ENCODE data around the gene VTA1. TPM values are rescaled to one million over a fixed set of nuclear protein-coding genes. Genes with fewer than 3 reads are reported as not detected.

Gene VTA1
- total and polyA plus RNA-seq, 2 of the 4 experiments (the other 2 are of a cell fraction): 60.9 to 120 TPM

GRCh38 chr6:142210606-142211005, 63.5 kb downstream of the VTA1 start:
- Histone ChIP-seq H3K4me1 (ENCODE audit: control insufficient read depth, insufficient read depth, low read length) (no peaks in the 10 kb centered on the region), H4K91ac (ENCODE audit: insufficient read depth, low read depth, low read length) (no peak overlapping the region), H3K9me3 (ENCODE audit: control insufficient read depth, insufficient read depth, low read length) (peaks cover 4% of the 10 kb centered on the region; the same call in 1 of the 2 replicates), H3K23ac (ENCODE audit: low read depth, low read length) (no peak overlapping the region), H3K9ac (ENCODE audit: low read depth, low read length) (no peak overlapping the region), H3K4me2 (ENCODE audit: low read depth, low read length) (no peak overlapping the region), H3K4me3 (ENCODE audit: insufficient read depth, low read depth, low read length) (no peak overlapping the region), H3K79me1 (ENCODE audit: low read depth in 1 of 2, low read length in 2 of 2) (peaks cover 5 to 24% of the 10 kb centered on the region in 2 experiments), H3K9me1 (ENCODE audit: insufficient read depth, low read length) (0 out of 2 replicates have a peak, but pooled peaks cover 3% of the 10 kb centered on the region), H4K8ac (ENCODE audit: low read depth in 2 of 2, low read length in 2 of 2) (no peak overlapping the region), H2BK20ac (ENCODE audit: low read depth, low read length) (no peak overlapping the region), H4K5ac (ENCODE audit: low read depth, low read length) (no peak overlapping the region), H3K18ac (ENCODE audit: low read depth, low read length) (no peak overlapping the region), H2AK5ac (ENCODE audit: low read depth, low read length) (no peak overlapping the region), H2BK5ac (ENCODE audit: low read depth, low read length, poor library complexity, severe bottlenecking) (no peak overlapping the region), H2AK9ac (replicated peaks; ENCODE audit: low read depth, low read length, poor library complexity) (no peak overlapping the region), H3K14ac (replicated peaks; ENCODE audit: low read depth, low read length) (no peak overlapping the region), H3K4ac (ENCODE audit: low read depth, low read length) (no peak overlapping the region), H2BK15ac (ENCODE audit: low read depth, low read length) (no peak overlapping the region), H3K56ac (ENCODE audit: extremely low read depth, insufficient read depth, low read length) (no peak overlapping the region), H4K20me1 (ENCODE audit: insufficient read depth, low read length) (no peaks in the 10 kb centered on the region), H2AFZ (replicated peaks; ENCODE audit: low read length, poor library complexity) (no peak overlapping the region), H3K36me3 (ENCODE audit: control insufficient read depth, insufficient read depth, low read length) (peaks cover 23% of the 10 kb centered on the region), H2BK120ac (ENCODE audit: low read depth, low read length) (no peak overlapping the region), H3K27me3 (ENCODE audit: control insufficient read depth, insufficient read depth, low read length) (no peaks in the 10 kb centered on the region), H3K27ac (ENCODE audit: insufficient read depth, low read length) (no peak overlapping the region)
- in situ Hi-C loops (cut with MboI; ENCODE audit: low sequenced_read_pairs): no loop called here
- intact Hi-C loops (cut with micrococcal nuclease): no loop called here
- ChIA-PET CTCF (no interaction called here), POLR2A (ENCODE audit: unreplicated experiment) (no interaction called here)
- dilution Hi-C loops (cut with HindIII; ENCODE audit: low sequenced_read_pairs, unreplicated experiment): no loop called here
- ATAC-seq (ENCODE audit: low read depth) (no peak), DNase-seq (peak; percentile 11)
- BruUV-seq (replicated peaks): no TSS peak
- no peak for TF ChIP-seq MAZ (IDR thresholded peaks at IDR 0.05; ENCODE audit: borderline replicate concordance, low read depth, low read length)
- no peak for TF ChIP-seq NFE2L2 (IDR thresholded peaks at IDR 0.05; ENCODE audit: low read depth, low read length)
- no peak for TF ChIP-seq RFX5 (IDR thresholded peaks at IDR 0.05; ENCODE audit: low read depth, low read length)
- TF ChIP-seq CEBPB (IDR thresholded peaks at IDR 0.05; ENCODE audit: low read depth, low read length): no peak
- no peak for TF ChIP-seq MXI1 (IDR thresholded peaks at IDR 0.05; ENCODE audit: borderline replicate concordance, low read depth, low read length)
- no peak for TF ChIP-seq FOS (IDR thresholded peaks at IDR 0.05; ENCODE audit: low read depth, low read length)
- TF ChIP-seq SMC3 (IDR thresholded peaks at IDR 0.05; ENCODE audit: low read depth, low read length): no peak
- no peak for TF ChIP-seq RCOR1 (IDR thresholded peaks at IDR 0.05; ENCODE audit: insufficient replicate concordance, low read length)
- no peak for TF ChIP-seq USF2 (IDR thresholded peaks at IDR 0.05; ENCODE audit: low read depth, low read length)
- TF ChIP-seq CHD1 (IDR thresholded peaks at IDR 0.05; ENCODE audit: low read depth, low read length): no peak
- TF ChIP-seq POLR2A (IDR thresholded peaks at IDR 0.05; ENCODE audit: low read depth, low read length): no peak
- TF ChIP-seq MAFK (IDR thresholded peaks at IDR 0.05; ENCODE audit: low read depth, low read length): no peak
- TF ChIP-seq RAD21 (IDR thresholded peaks at IDR 0.05; ENCODE audit: low read length): no peak
- no peak for TF ChIP-seq ELK1 (IDR thresholded peaks at IDR 0.05; ENCODE audit: borderline replicate concordance, low read depth, low read length)
- TF ChIP-seq BHLHE40 (IDR thresholded peaks at IDR 0.05; ENCODE audit: low read depth, low read length): no peak
- WGBS, 2 experiments (ENCODE audit: extremely low coverage in 2 of 2, insufficient read length in 1 of 2): no CpG with 5 or more reads among the region's 4 CpGs

Measured in IMR-90 (cell line).